CD4-positive, alpha-beta T cell treated with Interleukin-6 at 100 ng/mL for 8 hours (primary cell): Measurements from ENCODE around the gene ASL.
"Not testable (repeated sequence)": the region's sequence is repeated elsewhere in the genome, so short reads cannot be mapped to it uniquely, and the experiment has no call there.

Experiments
- DNase-seq: peaks from one replicate; pipeline ENCODE4 v3.0.0-alpha.2; 2020; ENCODE audit warnings: mixed read lengths, low spot score

Gene ASL

DNA sequence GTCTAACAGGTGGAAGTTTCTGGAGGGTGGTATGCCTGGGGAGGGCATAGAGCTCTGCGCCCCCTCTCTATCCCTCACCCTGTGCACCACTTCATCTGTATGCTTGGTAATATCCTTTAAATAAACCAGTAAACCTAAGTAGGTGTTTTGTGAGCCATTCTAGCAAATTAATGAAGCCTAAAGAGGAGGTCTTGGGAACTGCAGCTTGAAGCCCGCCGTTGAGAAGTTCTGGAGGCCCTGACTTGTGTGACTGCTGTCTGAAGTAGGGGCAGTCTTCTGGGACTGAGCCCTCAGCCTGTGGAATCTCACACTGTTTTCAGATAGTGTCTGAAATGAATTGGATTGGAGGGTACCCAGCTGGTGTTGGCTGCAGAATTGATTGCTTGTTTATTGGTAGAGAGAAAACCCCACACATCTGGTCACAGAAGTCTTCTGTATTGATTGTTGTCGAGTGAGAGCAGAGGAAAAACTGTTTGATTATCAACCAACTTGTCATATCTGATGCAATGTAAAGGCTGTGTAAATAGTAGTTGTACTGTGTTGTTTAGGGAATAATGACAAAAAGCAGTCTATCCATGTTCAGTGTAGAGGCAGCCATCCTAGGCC lies 43.7 kb downstream of the ASL start:
- no peak for DNase-seq

DNA sequence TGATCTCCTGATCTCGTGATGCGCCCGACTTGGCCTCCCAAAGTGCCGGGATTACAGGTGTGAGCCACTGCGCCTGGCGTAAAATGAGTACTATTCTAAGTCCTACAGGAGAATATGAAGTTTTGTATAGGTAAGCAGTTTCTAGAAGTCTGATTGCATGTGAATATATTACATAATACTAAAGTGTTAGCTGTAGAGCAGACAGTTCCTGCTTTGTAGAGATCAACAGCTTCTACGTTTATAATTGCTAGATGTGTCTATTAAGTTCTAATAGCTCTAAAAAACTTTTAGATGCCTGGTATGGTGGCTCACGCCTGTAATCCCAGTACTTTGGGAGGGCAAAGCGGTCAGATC lies 47.5 kb downstream of the ASL start:
- no peak for DNase-seq

DNA sequence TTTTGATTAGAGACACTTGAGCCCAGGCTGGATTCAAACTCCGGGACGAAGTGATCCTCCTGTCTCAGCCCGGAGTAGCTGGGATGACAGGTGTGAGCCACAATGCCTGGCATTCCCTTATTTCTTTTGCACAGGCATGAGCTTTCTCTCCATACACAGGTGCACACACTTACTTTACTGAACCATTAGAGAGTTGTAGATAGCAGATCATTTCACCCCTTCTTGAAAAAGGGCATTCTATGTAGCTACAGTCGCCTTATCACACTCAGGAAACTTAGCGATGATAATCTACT lies 48.9 kb downstream of the ASL start:
- not testable (repeated sequence) for DNase-seq

DNA sequence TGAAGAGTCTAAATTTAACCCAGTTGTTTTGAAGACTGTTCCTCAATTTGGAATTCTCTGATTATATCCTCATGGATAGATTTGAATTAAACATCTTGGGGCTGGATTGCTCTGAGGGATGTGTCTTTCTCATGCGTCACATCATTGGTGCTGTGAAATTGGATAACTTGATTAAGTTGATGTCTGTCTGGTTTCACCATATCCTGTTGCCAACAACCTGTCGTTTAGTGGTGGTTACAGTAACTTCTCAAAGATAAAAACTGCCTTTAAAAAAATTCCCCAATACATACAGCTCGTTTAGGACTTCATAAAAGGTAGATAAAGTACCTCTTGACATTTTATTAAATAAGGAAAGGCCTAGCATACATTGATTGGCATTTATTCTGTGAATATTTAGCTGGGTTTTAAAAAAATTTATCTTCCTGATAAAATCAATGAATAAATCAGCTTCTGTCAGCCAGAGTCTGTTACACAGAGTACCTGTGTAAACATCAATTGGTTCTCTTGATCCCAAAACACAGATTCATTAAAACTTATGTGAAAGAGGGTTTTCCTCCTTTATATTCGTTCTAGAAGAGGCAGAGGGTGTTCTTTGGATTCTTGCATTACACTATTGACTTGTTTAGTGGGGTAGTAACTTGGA lies 49.6 kb downstream of the ASL start:
- no peak for DNase-seq

GRCh38 chr7:66125781-66126352 lies 50.2 kb downstream of the ASL start:
- not testable (repeated sequence) for DNase-seq

GRCh38 chr7:66127172-66127571 lies 51.6 kb downstream of the ASL start:
- not testable (repeated sequence) for DNase-seq

GRCh38 chr7:66138994-66139752 lies 63.6 kb downstream of the ASL start:
- DNase-seq, result no peak

- no peak for DNase-seq
Observed at GRCh38 chr7:66140924-66141323, 65.3 kb downstream of the ASL start.

- no peak for DNase-seq
Observed at GRCh38 chr7:66142334-66142733, 66.7 kb downstream of the ASL start.

GRCh38 chr7:66142996-66143395 lies 67.4 kb downstream of the ASL start:
- no peak for DNase-seq
